Measurements from ENCODE around the gene BTBD2.
"Not testable (repeated sequence)": the region's sequence is repeated elsewhere in the genome, so short reads cannot be mapped to it uniquely, and the experiment has no call there.

BTBD2 gene

GRCh38 chr19:2039089-2039958, 23.8 kb upstream of the BTBD2 start:
- DNase-seq = no peak

GRCh38 chr19:2038284-2039088, 23.0 kb upstream of the BTBD2 start:
- no peak for DNase-seq

- DNase-seq = no peak
Observed at GRCh38 chr19:2037651-2038255, 22.2 kb upstream of the BTBD2 start.

- DNase-seq = no peak
Observed at GRCh38 chr19:2036424-2036823, 20.9 kb upstream of the BTBD2 start.

GRCh38 chr19:2035590-2035991, 20.1 kb upstream of the BTBD2 start:
- no peak for DNase-seq

- peak; percentile 65 for DNase-seq
Observed at GRCh38 chr19:2034729-2035589, 19.4 kb upstream of the BTBD2 start.

GRCh38 chr19:2034253-2034652, 18.7 kb upstream of the BTBD2 start:
- DNase-seq = not testable (repeated sequence)

GRCh38 chr19:2033825-2034159, 18.3 kb upstream of the BTBD2 start:
- no peak for DNase-seq

- DNase-seq = no peak
Observed at GRCh38 chr19:2033115-2033824, 17.8 kb upstream of the BTBD2 start.

GRCh38 chr19:2032296-2032941, 16.9 kb upstream of the BTBD2 start:
- peak; percentile 85 for DNase-seq

GRCh38 chr19:2027361-2027760, 11.8 kb upstream of the BTBD2 start:
- peak; percentile 28 for DNase-seq

GRCh38 chr19:2026770-2027169, 11.3 kb upstream of the BTBD2 start:
- no peak for DNase-seq

GRCh38 chr19:2022289-2022688, 6.8 kb upstream of the BTBD2 start:
- DNase-seq = no peak

GRCh38 chr19:2021453-2022140, 6.1 kb upstream of the BTBD2 start:
- DNase-seq = no peak

- DNase-seq = no peak
Observed at GRCh38 chr19:2018752-2019151, 3.2 kb upstream of the BTBD2 start.

GRCh38 chr19:2016041-2016807, 710 bp upstream of the BTBD2 start:
- DNase-seq = peak; percentile 60

- DNase-seq = no peak
Observed at GRCh38 chr19:2014731-2015607, 545 bp downstream of the BTBD2 start.

- DNase-seq = no peak
Observed at GRCh38 chr19:2014131-2014571, 1.4 kb downstream of the BTBD2 start.

- no peak for DNase-seq
Observed at GRCh38 chr19:2013683-2013961, 1.9 kb downstream of the BTBD2 start.
